Renal cortical epithelial cell (primary cell): ENCODE measurements around the gene PNPLA3. TPM values are rescaled to one million over a fixed set of nuclear protein-coding genes. Genes with fewer than 3 reads are reported as not detected.
"Not testable (repeated sequence)": the region's sequence is repeated elsewhere in the genome, so short reads cannot be mapped to it uniquely, and the experiment has no call there.

Experiments used
- DNase-seq: peaks from one replicate; pipeline ENCODE4 v3.0.0-alpha.2; 2011; ENCODE audit warnings: low read depth
- total RNA-seq: library from RNA; depleted of rRNA; stranded (reverse); fragments of >200 nt; gene quantifications from 2 replicates; pipeline ENCODE4 v1.2.3, GENCODE V29; 2014

Gene PNPLA3
- total RNA-seq, 1 donor from 2014 or later = 0.80 TPM

- no peak for DNase-seq
Observed at GRCh38 chr22:43889860-43890253, 33.7 kb upstream of the PNPLA3 start.

DNA sequence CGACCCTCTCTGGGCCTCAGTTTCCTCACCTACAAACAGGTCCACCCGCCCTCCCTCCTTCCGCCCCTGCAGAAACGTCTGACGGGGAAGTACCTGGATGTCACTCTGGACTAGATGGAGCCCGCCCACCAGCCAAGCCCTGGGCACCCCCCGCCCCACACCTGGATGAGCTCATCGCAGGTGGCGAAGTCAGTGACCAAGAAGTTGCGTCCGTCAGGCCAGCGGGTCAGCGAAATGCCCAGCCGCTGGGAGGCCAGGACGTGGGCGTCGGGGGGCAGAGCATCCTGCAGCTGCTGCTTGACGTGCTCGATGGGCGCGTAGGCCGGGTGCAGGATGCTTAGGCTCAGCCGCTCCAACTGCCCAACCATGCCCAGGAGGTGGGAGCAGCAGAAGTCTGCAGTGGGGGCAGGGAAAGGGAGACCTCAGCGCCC, 32.7 kb upstream of the PNPLA3 start:
- DNase-seq = no peak

GRCh38 chr22:43891360-43892182, 32.0 kb upstream of the PNPLA3 start, which contains the start of gene PNPLA5:
Gene PNPLA5 (minus strand): TSS chr22:43892013. CDS start chr22:43891880, 133 bp downstream.
- DNase-seq = no peak

DNA sequence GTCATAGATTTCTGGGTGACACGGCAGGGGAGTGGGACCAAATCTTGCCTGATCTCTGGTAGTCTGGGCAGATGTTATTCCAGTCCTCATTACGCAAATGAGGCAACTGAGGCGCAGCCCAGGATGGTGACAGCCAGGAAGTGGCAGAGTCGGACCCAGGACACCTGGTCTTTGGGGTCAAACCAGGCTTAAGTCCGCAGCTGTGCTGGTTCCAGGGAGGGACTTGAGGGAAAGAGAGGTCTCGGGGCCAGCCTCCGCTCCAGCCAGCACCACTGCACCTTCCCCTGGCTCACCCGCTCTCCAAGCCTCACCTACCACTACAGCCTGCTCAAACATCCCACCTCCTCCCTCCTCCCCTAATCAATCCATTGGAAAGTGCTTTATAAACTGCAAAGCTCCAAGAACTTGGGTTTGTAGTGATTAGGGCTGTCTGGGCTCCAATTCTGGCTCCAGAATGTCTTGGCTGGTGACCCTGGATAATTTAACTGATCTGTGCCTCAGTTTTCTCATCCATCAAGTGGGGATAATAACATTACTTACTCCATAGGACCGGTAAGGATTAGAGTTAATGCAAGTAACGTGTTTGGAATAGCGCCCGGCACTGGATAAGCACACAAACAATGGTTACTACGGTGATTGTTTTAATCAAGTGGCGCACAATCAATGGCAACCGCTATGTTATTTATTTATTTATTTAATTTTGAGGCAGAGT, 31.3 kb upstream of the PNPLA3 start:
- no peak for DNase-seq

DNA sequence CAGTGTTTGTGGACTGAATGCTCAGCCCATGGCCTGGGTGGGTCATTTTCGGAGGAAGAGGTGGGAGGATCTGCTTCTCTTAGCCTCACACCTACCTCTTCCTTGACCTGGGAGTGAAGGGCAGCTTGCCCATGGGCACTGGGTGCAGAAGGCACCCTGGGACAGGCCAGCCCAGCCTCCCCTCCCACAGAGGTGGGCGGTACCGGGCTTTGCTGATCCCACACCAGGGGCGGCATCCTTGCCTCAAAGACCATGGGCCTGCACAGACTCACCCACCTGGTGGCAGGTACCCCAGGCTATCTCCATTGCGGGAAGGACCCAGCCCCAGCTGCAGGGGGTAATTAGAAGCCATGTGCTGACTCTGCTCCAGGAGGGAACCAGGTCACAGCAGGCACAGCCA, 30.3 kb upstream of the PNPLA3 start:
- no peak for DNase-seq

GRCh38 chr22:43894122-43894521, 29.5 kb upstream of the PNPLA3 start:
- DNase-seq = no peak

DNA sequence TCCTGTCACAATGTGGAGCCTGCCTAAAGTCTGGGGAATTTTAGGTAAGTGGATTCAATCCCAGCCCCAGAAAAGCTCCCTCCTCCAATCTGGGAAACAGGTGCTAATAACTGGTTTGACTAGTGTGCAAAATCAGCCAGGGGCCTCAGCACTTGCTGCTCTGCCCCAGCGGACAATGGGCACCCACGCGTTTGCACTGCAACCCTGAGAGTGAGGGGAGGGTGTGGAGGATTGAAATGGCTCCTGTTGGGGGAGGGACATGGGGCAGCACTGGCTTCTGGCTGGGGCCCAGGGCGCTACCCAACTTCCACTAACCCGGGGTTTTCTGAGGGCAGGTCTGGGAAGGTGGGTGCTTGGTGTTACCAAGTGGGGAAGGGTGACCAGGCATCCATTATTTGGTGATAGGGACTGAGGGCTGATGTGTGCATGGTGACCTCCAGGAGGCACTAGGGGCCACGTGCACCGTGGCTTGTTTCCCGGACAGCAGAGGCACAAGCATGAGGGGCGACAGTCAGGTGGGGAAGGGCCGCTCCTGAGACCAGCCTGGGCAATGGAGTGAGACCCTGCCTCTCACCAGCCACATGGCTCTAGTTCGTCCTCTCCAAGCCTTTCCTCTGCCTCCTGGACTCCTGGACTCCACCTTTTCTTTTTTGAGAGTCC, 27.5 kb upstream of the PNPLA3 start:
- no peak for DNase-seq

GRCh38 chr22:43897751-43898261, 25.8 kb upstream of the PNPLA3 start:
- DNase-seq = peak; percentile 40

- DNase-seq = no peak
Observed at GRCh38 chr22:43900206-43900605, 23.4 kb upstream of the PNPLA3 start.

DNA sequence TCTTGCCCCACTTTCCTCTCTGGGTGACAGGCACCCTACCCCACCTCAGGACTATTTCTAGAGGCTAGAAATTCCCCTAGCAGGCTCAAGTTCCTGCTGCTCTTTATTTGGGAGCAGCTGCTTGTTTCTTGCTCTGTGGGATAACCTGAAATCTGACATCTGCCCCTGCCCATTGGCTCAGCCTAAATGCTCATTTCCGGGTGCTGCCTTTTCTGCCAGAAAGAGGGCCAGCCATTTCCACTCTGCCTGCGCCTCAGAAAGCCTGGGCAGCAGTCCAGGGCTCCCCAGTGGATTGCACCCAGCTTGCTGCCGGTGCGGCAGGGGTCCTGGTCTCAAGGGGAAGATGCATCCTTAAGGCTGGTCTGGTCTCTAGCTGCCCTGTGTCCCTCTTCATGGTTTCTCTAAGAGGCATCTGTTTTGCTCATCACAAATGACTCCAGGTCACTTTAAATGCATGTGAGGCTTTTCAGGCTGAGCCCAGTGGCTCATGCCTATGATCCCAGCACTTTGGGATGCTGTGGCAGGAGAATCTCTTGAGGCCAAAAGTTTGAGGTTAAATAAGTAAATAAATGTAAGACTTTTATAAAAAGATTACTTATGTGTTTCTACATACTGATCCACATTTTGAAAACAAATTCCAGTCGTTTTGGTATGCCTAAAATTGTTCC, 21.5 kb upstream of the PNPLA3 start:
- DNase-seq = peak; percentile 76

- DNase-seq = not testable (repeated sequence)
Observed at GRCh38 chr22:43903033-43903432, 20.6 kb upstream of the PNPLA3 start.

- DNase-seq = not testable (repeated sequence)
Observed at GRCh38 chr22:43904412-43904811, 19.2 kb upstream of the PNPLA3 start.

DNA sequence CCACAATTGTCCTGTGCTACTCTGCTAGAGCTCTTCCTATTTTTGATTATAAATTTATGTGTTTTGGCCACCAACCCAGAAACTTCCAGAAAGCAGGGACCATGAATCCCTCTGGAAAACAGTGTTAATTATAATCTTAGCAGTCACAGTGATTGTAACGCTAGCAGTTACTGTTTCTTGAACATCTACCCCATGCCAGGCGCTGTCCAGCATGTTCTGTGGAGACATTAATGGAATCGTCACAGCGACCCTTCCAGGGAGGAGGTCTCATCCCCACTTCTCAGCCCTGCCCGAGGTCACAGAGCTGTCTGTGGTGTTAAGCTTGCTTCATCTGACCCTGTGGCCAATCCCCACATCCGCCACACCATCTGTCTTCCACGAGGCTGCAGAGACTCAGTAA, 17.9 kb upstream of the PNPLA3 start:
- DNase-seq = no peak

DNA sequence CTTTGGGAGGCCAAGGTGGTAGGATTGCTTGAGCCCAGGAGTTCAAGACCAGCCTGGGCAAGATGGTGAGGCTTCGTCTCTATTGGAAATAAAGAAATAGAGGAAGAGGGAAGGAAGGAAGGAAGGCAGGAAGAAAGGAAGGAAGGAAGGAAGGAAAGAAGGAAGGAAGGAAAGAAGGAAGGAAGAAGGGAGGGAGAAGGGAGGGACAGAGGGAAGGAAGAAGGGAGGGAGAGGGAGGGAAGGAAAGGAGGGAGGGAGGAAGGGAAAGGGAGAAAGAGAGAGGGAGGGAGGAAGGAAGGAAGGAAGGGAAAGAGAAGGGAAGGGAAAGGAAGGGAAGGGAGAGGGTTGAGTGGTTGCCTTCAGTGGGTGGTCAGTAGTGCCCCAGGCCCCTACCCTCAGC, 13.9 kb upstream of the PNPLA3 start:
- no peak for DNase-seq

DNA sequence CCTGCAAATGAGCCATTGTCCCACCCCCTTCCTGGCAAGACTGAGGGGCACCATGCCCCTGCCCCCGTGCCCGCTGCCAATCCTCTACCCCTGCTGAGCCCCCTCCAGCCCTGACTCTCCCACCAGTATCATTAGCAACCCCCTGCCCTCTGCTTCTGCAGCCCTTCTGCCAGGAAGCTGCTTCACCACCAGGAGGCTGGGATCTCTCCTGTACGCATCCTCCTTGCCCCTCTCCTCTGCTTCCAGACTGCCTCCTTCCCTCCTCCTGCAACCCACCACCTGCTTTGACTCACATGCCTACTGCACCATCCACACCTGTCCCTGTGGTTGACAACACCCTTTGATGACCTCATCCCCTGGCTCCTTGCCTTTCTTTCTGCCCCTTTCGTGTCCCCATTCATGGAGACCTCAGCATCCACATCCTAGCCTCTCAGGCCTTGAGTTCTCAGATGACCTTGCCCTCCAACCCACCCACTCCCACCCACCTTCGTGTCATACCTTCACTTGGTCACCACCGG, 13.4 kb upstream of the PNPLA3 start:
- DNase-seq = no peak

GRCh38 chr22:43911351-43911750, 12.3 kb upstream of the PNPLA3 start:
- DNase-seq = no peak

DNA sequence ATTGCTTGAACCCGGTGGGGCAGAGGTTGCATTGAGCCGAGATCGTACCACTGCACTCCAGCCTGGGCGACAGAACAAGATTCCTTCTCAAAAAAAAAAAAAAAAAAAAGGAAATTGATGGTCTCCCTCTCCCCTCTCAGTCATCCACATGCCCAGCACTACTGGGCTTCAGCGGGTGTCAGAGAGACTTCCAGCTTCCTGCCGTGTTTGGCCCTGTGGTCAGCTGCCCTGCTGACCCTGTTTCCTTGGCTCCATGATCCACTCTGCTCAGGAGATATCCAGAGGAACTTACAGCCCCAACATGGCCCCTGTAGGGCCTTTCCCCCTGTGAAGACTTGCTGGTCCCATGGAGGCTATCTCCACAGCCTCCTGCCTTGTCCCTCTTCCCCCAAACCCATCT, 6.1 kb upstream of the PNPLA3 start:
- no peak for DNase-seq

DNA sequence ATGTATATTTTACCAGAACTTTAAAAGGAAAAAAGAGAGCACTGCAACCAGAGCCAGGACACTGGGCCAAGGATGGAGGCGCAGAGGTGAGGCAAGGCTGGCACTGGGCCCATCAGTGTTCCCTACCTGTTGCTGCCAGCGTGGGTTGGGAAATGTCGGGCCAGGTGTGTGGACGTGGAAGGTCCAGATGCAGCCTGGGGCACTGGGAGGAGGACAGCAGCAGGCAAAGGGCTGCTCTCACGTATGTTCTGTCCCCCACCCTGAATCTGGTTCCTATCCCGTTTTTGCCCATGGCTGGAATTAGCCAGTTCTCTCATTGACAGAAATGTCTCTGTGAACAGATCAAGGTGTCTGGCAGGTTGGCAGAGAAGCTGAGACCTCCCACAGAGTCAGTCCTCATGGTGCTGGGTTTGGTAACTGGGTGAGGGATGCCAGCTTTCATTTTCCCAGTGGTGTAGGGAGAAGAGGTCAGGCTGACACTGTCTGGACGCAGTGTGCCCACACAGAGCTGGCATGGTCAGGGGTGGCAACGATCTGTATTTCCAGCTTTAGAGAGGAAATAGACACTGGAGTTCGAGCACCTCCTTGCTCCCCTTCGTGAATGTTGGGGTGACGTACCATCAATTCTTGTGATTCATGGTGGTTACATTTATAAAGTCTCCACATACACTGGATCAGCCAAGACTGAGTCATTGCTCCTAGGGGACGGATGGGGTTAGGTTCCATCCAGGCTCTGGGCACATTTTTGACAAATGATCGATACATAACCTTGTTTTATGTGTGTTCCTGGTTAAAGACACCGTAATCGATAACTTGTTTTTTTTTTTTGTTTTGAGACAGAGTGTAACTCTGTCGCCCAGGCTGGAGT, 4.3 kb upstream of the PNPLA3 start:
- no peak for DNase-seq

DNA sequence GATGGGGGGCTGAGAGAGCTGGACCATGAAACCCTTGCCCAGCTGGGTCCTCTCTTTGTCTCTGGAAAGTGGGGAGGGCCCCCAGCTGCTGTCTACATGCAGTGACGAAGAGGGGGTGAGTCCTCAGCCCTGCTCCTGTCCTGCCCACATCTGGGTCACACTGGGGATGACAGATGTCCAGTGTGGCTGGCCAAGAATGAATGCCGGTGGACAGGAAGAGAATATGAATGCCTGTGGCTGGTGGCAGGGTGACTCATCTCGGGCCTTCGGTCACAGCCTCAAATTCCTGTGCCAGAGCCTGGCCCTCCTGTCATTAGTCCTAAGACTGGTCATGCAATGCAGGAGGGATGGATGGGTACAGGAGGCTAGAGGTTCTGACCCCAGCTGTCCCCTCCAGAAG, 2.2 kb upstream of the PNPLA3 start:
- peak; percentile 52 for DNase-seq

GRCh38 chr22:43922123-43922522, 1.5 kb upstream of the PNPLA3 start:
- DNase-seq = no peak

GRCh38 chr22:43923191-43923590, 414 bp upstream of the PNPLA3 start:
- peak; percentile 28 for DNase-seq
